Measurements from ENCODE around the gene AK4. TPM values are rescaled to one million over a fixed set of nuclear protein-coding genes. Genes with fewer than 3 reads are reported as not detected.

Gene AK4
- total RNA-seq, 2 experiments from 2014 or later = 0.08 to 0.14 TPM

- no peaks in the 10 kb centered on the region for H3K9me3 Mint-ChIP-seq
- no peaks in the 10 kb centered on the region for H3K36me3 ChIP-seq (ENCODE audit: insufficient read depth, low read length)
- H3K27me3 ChIP-seq (ENCODE audit: control insufficient read depth in 1 of 2, insufficient read depth in 2 of 2, low read length in 2 of 2) = peaks cover 0 to 9% of the 10 kb centered on the region in 2 experiments
- intact Hi-C loops (cut with DNase I, micrococcal nuclease) = no loop called here
- no peak overlapping the region for H3K27ac ChIP-seq (ENCODE audit: low read depth in 1 of 2, low read length in 2 of 2)
- no peaks in the 10 kb centered on the region for H3K9me3 ChIP-seq (ENCODE audit: control insufficient read depth in 1 of 2, insufficient read depth in 1 of 2, low read length in 2 of 2)
- H3K4me3 ChIP-seq (ENCODE audit: low read length) = no peak overlapping the region
- H3K4me1 Mint-ChIP-seq (ENCODE audit: low read depth) = no peaks in the 10 kb centered on the region
- CTCF ChIA-PET = no interaction called here
- ATAC-seq (ENCODE audit: poor library complexity) (no peak), DNase-seq (no peak)
- no peaks in the 10 kb centered on the region for H3K4me1 ChIP-seq (ENCODE audit: insufficient read depth, low read length)
- POLR2A ChIA-PET = no interaction called here
- no peaks in the 10 kb centered on the region for H3K36me3 Mint-ChIP-seq (ENCODE audit: low read depth)
- peaks cover 39% of the 10 kb centered on the region for H3K27me3 Mint-ChIP-seq
- TF ChIP-seq CTCF (IDR thresholded peaks at IDR 0.05) = no peak
- H3K27ac Mint-ChIP-seq = no peak overlapping the region
- H3K4me3 Mint-ChIP-seq = no peak overlapping the region
Measured at GRCh38 chr1:65276197-65276939, 128.4 kb downstream of the AK4 start.

DNA sequence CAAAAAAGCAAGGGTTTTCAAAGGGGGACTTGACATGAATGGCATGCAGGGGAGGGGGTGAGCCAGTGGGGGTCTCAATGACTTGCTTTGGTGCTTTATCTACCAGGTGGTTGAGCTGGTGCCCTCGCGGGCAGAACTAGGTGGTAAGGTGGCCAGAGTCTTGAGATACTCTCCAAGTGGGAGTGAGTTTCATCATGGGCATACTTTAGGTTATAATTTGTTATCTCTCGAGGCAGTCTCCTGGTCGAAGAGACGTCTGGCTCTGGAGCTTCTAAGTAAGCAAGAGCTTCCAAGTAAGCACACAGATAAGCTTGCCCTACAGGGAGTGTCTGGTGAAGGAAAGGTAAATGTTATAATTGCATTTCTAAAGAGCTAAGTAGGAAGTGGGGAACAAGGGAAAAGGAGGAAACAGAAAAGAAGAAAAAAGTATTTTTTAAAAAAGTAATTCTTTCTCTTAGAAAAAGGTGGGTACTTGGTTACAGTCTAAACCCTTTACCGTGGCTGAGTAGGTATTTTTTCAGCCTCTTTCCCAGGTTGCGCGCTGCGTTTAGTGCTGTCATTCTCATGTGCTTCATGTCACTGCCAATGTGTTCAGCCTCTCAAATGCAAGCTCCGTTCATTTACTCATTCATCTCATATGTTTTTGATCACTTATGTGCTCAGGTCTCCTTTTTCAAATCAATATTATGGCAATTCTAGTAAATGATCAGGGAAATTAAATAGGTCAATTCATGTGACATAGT is 129.8 kb downstream of the AK4 start:
- no peaks in the 10 kb centered on the region for H3K4me1 Mint-ChIP-seq (ENCODE audit: low read depth)

More for the DNA sequence above, 129.8 kb downstream of the AK4 start:
- Mint-ChIP-seq H3K4me3 (no peak overlapping the region), H3K36me3 (ENCODE audit: low read depth) (no peaks in the 10 kb centered on the region), H3K27me3 (peaks cover 34% of the 10 kb centered on the region), H3K27ac (no peak overlapping the region), H3K9me3 (no peaks in the 10 kb centered on the region)
- DNase-seq (no peak), ATAC-seq (ENCODE audit: poor library complexity) (no peak)
- ChIA-PET POLR2A (no interaction called here), CTCF (interaction anchor here (0.9 kb wide), 1 partner anchor 11 kb away, joined by 3 read pairs; no protein-coding TSS in a partner anchor)
- Histone ChIP-seq H3K27me3 (ENCODE audit: control insufficient read depth in 1 of 2, insufficient read depth in 2 of 2, low read length in 2 of 2) (peaks cover 0 to 9% of the 10 kb centered on the region in 2 experiments), H3K9me3 (ENCODE audit: control insufficient read depth in 1 of 2, insufficient read depth in 1 of 2, low read length in 2 of 2) (no peaks in the 10 kb centered on the region), H3K4me1 (ENCODE audit: insufficient read depth, low read length) (no peaks in the 10 kb centered on the region), H3K36me3 (ENCODE audit: insufficient read depth, low read length) (no peaks in the 10 kb centered on the region), H3K4me3 (ENCODE audit: low read length) (no peak overlapping the region), H3K27ac (ENCODE audit: low read depth in 1 of 2, low read length in 2 of 2) (no peak overlapping the region)
- TF ChIP-seq CTCF (IDR thresholded peaks at IDR 0.05) = no peak
- intact Hi-C loops (cut with DNase I, micrococcal nuclease) = no loop called here

All from CD4-positive, alpha-beta T cell (primary cell).